Neuron (in vitro differentiated cells): ENCODE measurements around the gene PSMB7.

Source experiments
- H2AFZ ChIP-seq: one replicate; pipeline ENCODE4 v1.6.1; 2013; ENCODE audit warnings: low read depth, mild to moderate bottlenecking, inconsistent platforms, low read length, moderate library complexity
- H3K27me3 ChIP-seq: one replicate; pipeline ENCODE4 v1.6.1; 2013; ENCODE audit warnings: low read length; ENCODE audit not compliant: insufficient read depth
- H3K36me3 ChIP-seq: one replicate; pipeline ENCODE4 v1.6.1; 2013; ENCODE audit warnings: low read length; ENCODE audit not compliant: insufficient read depth
- H3K4me1 ChIP-seq: one replicate; pipeline ENCODE4 v1.6.1; 2013; ENCODE audit warnings: low read length; ENCODE audit not compliant: insufficient read depth
- H3K4me3 ChIP-seq: 2 replicates; pipeline ENCODE4 v1.5.1; 2013; ENCODE audit warnings: mild to moderate bottlenecking, low read length, moderate library complexity
- H3K9me3 ChIP-seq: one replicate; pipeline ENCODE4 v1.6.1; 2013; ENCODE audit warnings: low read length

Gene PSMB7

DNA sequence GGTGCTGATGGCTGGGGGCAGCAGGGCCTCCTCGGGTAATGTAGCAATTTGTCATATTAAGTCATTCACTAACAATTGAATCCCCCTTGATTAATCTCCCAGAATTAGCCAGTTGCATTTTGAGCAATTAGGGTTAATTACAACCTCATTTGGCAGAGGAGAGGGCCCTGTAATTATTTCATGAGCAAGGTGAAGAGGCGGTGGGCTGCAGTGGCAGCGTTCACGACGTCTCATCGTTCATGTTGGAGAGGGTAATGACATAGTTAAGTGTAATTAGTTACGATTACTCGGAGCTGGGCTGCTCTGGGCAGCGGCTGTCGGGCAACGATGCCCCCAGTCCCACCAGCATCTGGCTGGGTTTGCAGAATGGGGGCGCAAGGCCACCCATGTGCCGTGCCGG, 111.5 kb downstream of the PSMB7 start:
- Histone ChIP-seq H3K4me3 (no peak overlapping the region), H2AFZ (no peak overlapping the region), H3K27me3 (no peaks in the 10 kb centered on the region), H3K4me1 (peaks cover 3% of the 10 kb centered on the region), H3K36me3 (peaks cover 22% of the 10 kb centered on the region), H3K9me3 (no peaks in the 10 kb centered on the region)
